GM18519 (cell line): ENCODE measurements around the gene SLC4A8.

ENCODE experiments used
- ATAC-seq: cut with Tn5 transposase; IDR thresholded peaks from one replicate; pipeline ENCODE4 v1.9.1; 2021; ENCODE audit warnings: mild to moderate bottlenecking, moderate library complexity; ENCODE audit not compliant: unreplicated experiment, low FRiP score

The SLC4A8 gene

GRCh38 chr12:51393676-51394545, 30.7 kb upstream of the SLC4A8 start:
- ATAC-seq: no peak

GRCh38 chr12:51395283-51396230, 29.1 kb upstream of the SLC4A8 start:
- ATAC-seq: peak; percentile 43

GRCh38 chr12:51397670-51398069, 27.0 kb upstream of the SLC4A8 start:
- ATAC-seq: no peak

- ATAC-seq: no peak
These were observed 24.7 kb upstream of the SLC4A8 start for GRCh38 chr12:51399891-51400290.

GRCh38 chr12:51401020-51401419, 23.6 kb upstream of the SLC4A8 start:
- ATAC-seq: no peak

GRCh38 chr12:51401486-51401885, 23.1 kb upstream of the SLC4A8 start:
- ATAC-seq: no peak

GRCh38 chr12:51401900-51402299, 22.7 kb upstream of the SLC4A8 start:
- no peak for ATAC-seq

GRCh38 chr12:51403159-51403558, 21.5 kb upstream of the SLC4A8 start:
- no peak for ATAC-seq

GRCh38 chr12:51403681-51404136, 20.9 kb upstream of the SLC4A8 start:
- no peak for ATAC-seq

GRCh38 chr12:51404627-51405026, 20.0 kb upstream of the SLC4A8 start:
- ATAC-seq: no peak

GRCh38 chr12:51405801-51406207, 18.8 kb upstream of the SLC4A8 start:
- no peak for ATAC-seq

- ATAC-seq: no peak
These were observed 18.3 kb upstream of the SLC4A8 start for GRCh38 chr12:51406290-51406689.

- ATAC-seq: no peak
These were observed 17.8 kb upstream of the SLC4A8 start for GRCh38 chr12:51406859-51407258.

- no peak for ATAC-seq
These were observed 17.0 kb upstream of the SLC4A8 start for GRCh38 chr12:51407604-51408003.

GRCh38 chr12:51409846-51410245, 14.8 kb upstream of the SLC4A8 start:
- no peak for ATAC-seq

GRCh38 chr12:51413149-51413548, 11.5 kb upstream of the SLC4A8 start:
- ATAC-seq: no peak

GRCh38 chr12:51413791-51414190, 10.8 kb upstream of the SLC4A8 start:
- no peak for ATAC-seq

- ATAC-seq: no peak
These were observed 8.7 kb upstream of the SLC4A8 start for GRCh38 chr12:51415931-51416330.

GRCh38 chr12:51417826-51418225, 6.8 kb upstream of the SLC4A8 start:
- ATAC-seq: no peak

- ATAC-seq: no peak
These were observed 5.0 kb upstream of the SLC4A8 start for GRCh38 chr12:51419425-51420193.
